Astrocyte (in vitro differentiated cells and primary cell): Measurements from ENCODE around the gene ARMC9. TPM values are rescaled to one million over a fixed set of nuclear protein-coding genes. Genes with fewer than 3 reads are reported as not detected.

Experiments
- DNase-seq: peaks from one replicate; pipeline ENCODE4 v3.0.0-alpha.2; 2010; ENCODE audit warnings: low read depth
- FAIRE-seq: peaks from 2 replicates; lab custom pipeline; 2011; peaks lifted over from hg19 to GRCh38; lab: Jason Lieb, UNC
- H2AFZ ChIP-seq: 2 replicates; pipeline ENCODE4 v1.6.0; 2012; ENCODE audit warnings: low read depth, low read length, inconsistent platforms
- H3K27ac ChIP-seq: 2 replicates; pipeline ENCODE4 v1.5.1; 2011; ENCODE audit warnings: low read depth, low read length, inconsistent platforms
- H3K27me3 ChIP-seq: 2 replicates; pipeline ENCODE4 v1.6.0; 2011; ENCODE audit warnings: low read length, inconsistent platforms; ENCODE audit not compliant: insufficient read depth
- H3K36me3 ChIP-seq: 2 replicates; pipeline ENCODE4 v1.5.1; 2011; ENCODE audit warnings: low read length, inconsistent platforms; ENCODE audit not compliant: insufficient read depth
- H3K4me1 ChIP-seq: 2 replicates; pipeline ENCODE4 v1.5.1; 2011; ENCODE audit warnings: low read length, inconsistent platforms; ENCODE audit not compliant: insufficient read depth
- H3K4me2 ChIP-seq: 2 replicates; pipeline ENCODE4 v1.6.0; 2012; ENCODE audit warnings: low read length, inconsistent platforms
- H3K4me3 ChIP-seq: 2 replicates; pipeline ENCODE4 v1.5.1; 2011; ENCODE audit warnings: low read depth, mild to moderate bottlenecking, low read length, inconsistent platforms; ENCODE audit not compliant: insufficient read depth
- H3K79me2 ChIP-seq: 2 replicates; pipeline ENCODE4 v1.6.0; 2012; ENCODE audit warnings: mild to moderate bottlenecking, low read length, inconsistent platforms; ENCODE audit not compliant: insufficient read depth
- H3K9ac ChIP-seq: 2 replicates; pipeline ENCODE4 v1.6.0; 2012; ENCODE audit warnings: mild to moderate bottlenecking, low read length, inconsistent platforms
- H3K9me3 ChIP-seq: 2 replicates; pipeline ENCODE4 v1.5.1; 2012; ENCODE audit warnings: low read depth, mild to moderate bottlenecking, low read length, inconsistent platforms; ENCODE audit not compliant: insufficient read depth
- H4K20me1 ChIP-seq: 2 replicates; pipeline ENCODE4 v1.6.0; 2012; ENCODE audit warnings: low read length, inconsistent platforms; ENCODE audit not compliant: insufficient read depth
- H3K27ac Mint-ChIP-seq: one replicate; pipeline ENCODE4 v1.8.0; 2021; ENCODE audit warnings: mild to moderate bottlenecking, mixed read lengths; ENCODE audit not compliant: unreplicated experiment
- H3K27me3 Mint-ChIP-seq: one replicate; pipeline ENCODE4 v1.8.0; 2021; ENCODE audit warnings: low read depth, mixed read lengths; ENCODE audit not compliant: unreplicated experiment
- H3K36me3 Mint-ChIP-seq: one replicate; pipeline ENCODE4 v1.8.0; 2021; ENCODE audit warnings: low read depth, mixed read lengths; ENCODE audit not compliant: unreplicated experiment
- H3K4me1 Mint-ChIP-seq: one replicate; pipeline ENCODE4 v1.8.0; 2021; ENCODE audit warnings: low read depth, mixed read lengths; ENCODE audit not compliant: unreplicated experiment
- H3K4me3 Mint-ChIP-seq: one replicate; pipeline ENCODE4 v1.8.0; 2021; ENCODE audit warnings: mild to moderate bottlenecking, moderate library complexity, mixed read lengths; ENCODE audit not compliant: unreplicated experiment
- H3K9me3 Mint-ChIP-seq: one replicate; pipeline ENCODE4 v1.8.0; 2021; ENCODE audit warnings: mild to moderate bottlenecking, mixed read lengths; ENCODE audit not compliant: unreplicated experiment
- EZH2 ChIP-seq: IDR thresholded peaks from 2 replicates; pipeline ENCODE4 v1.6.1; 2012; ENCODE audit warnings: mild to moderate bottlenecking, low read length, inconsistent platforms; ENCODE audit not compliant: insufficient read depth
- total RNA-seq: library from RNA; stranded (reverse); gene quantifications from 2 replicates; pipeline ENCODE4 v1.2.1, GENCODE V29; 2021
- TF ChIP-seq, protein P1 (sequence below): IDR thresholded peaks from 2 replicates; pipeline ENCODE4 v1.5.1; 2011; ENCODE audit warnings: low read depth, mild to moderate bottlenecking, inconsistent platforms, low read length, moderate library complexity; ENCODE audit not compliant: insufficient read depth

Gene ARMC9
- total RNA-seq, 1 donor from 2014 or later: 52.4 TPM

- no peaks in the 10 kb centered on the region for H3K4me1 Mint-ChIP-seq
- Histone ChIP-seq H3K4me2 (peak overlapping the region; percentile 64), H3K27me3 (no peaks in the 10 kb centered on the region), H2AFZ (peak overlapping the region; percentile 67), H3K36me3 (peaks cover 2% of the 10 kb centered on the region), H4K20me1 (no peaks in the 10 kb centered on the region), H3K27ac (peak overlapping the region; percentile 70), H3K4me3 (no peak overlapping the region), H3K9me3 (no peaks in the 10 kb centered on the region), H3K4me1 (peaks cover 12% of the 10 kb centered on the region), H3K9ac (peak overlapping the region; percentile 49), H3K79me2 (no peaks in the 10 kb centered on the region)
- H3K9me3 Mint-ChIP-seq: peaks cover 3% of the 10 kb centered on the region
- TF ChIP-seq, protein P1, sequence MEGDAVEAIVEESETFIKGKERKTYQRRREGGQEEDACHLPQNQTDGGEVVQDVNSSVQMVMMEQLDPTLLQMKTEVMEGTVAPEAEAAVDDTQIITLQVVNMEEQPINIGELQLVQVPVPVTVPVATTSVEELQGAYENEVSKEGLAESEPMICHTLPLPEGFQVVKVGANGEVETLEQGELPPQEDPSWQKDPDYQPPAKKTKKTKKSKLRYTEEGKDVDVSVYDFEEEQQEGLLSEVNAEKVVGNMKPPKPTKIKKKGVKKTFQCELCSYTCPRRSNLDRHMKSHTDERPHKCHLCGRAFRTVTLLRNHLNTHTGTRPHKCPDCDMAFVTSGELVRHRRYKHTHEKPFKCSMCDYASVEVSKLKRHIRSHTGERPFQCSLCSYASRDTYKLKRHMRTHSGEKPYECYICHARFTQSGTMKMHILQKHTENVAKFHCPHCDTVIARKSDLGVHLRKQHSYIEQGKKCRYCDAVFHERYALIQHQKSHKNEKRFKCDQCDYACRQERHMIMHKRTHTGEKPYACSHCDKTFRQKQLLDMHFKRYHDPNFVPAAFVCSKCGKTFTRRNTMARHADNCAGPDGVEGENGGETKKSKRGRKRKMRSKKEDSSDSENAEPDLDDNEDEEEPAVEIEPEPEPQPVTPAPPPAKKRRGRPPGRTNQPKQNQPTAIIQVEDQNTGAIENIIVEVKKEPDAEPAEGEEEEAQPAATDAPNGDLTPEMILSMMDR: no peak
- TF ChIP-seq EZH2: no peak
- H3K27me3 Mint-ChIP-seq: no peaks in the 10 kb centered on the region
- FAIRE-seq: peak; percentile 81
- peaks cover 8% of the 10 kb centered on the region for H3K36me3 Mint-ChIP-seq
- DNase-seq: peak; percentile 50
- H3K27ac Mint-ChIP-seq: peak overlapping the region; percentile 76
- H3K4me3 Mint-ChIP-seq: peak overlapping the region; percentile 7
These were observed 166.8 kb downstream of the ARMC9 start for GRCh38 chr2:231364961-231365810.

DNA sequence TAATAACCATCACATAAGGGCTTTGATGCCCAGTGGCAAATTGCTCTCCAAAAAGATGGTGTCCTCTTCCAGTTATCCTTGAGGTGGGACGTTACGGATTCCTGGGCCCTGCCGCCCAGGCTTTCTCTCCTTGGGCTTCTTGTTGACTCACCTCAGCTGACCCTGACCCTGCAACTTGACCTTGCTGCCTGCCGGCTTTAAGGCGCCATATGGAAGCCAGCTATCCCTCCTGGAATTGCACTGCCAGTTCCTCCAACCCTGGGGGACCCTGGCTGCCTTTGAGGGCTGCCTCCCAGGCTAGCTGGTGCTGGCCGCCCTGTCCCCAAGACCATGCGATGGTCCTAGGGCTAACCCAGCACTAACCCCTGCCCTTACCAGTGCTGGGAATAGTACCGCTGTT lies 168.7 kb downstream of the ARMC9 start:
- no peaks in the 10 kb centered on the region for H3K27me3 Mint-ChIP-seq
- H3K4me2 ChIP-seq: no peak overlapping the region
- H3K9ac ChIP-seq: no peak overlapping the region
- no peaks in the 10 kb centered on the region for H3K79me2 ChIP-seq
- H3K4me1 Mint-ChIP-seq: no peaks in the 10 kb centered on the region
- H3K27ac ChIP-seq: no peak overlapping the region
- peaks cover 2% of the 10 kb centered on the region for H3K36me3 ChIP-seq
- no peaks in the 10 kb centered on the region for H4K20me1 ChIP-seq
- H2AFZ ChIP-seq: no peak overlapping the region
- no peaks in the 10 kb centered on the region for H3K9me3 ChIP-seq
- H3K27me3 ChIP-seq: no peaks in the 10 kb centered on the region
- H3K4me3 Mint-ChIP-seq: no peak overlapping the region
- no peak for FAIRE-seq
- peaks cover 12% of the 10 kb centered on the region for H3K4me1 ChIP-seq
- H3K27ac Mint-ChIP-seq: peak overlapping the region; percentile 58
- no peak overlapping the region for H3K4me3 ChIP-seq
- H3K9me3 Mint-ChIP-seq: no peaks in the 10 kb centered on the region
- H3K36me3 Mint-ChIP-seq: peaks cover 2% of the 10 kb centered on the region
- no peak for TF ChIP-seq EZH2
- TF ChIP-seq, protein P1: no peak
- DNase-seq: no peak
